Peyer's patch (tissue), 4 donors: ENCODE data around the gene RBM33. TPM values are rescaled to one million over a fixed set of nuclear protein-coding genes. Genes with fewer than 3 reads are reported as not detected.

Experiments
- DNase-seq, 3 donors: peaks; one replicate each; pipeline ENCODE4 v3.0.0-alpha.2; 2017 to 2019
- H3K27ac ChIP-seq, 4 donors: fragments of 200-600 bp; sonication (generic); one replicate each; pipeline ENCODE4 v1.5.1; 2016 to 2019
- H3K27me3 ChIP-seq, 2 donors: fragments of 200-600 bp; sonication (generic); one replicate each; pipeline ENCODE4 v1.5.1; 2019
- H3K36me3 ChIP-seq, 3 donors: fragments of 200-600 bp; sonication (generic); one replicate each; pipeline ENCODE4 v1.5.1; 2016 to 2019
- H3K4me1 ChIP-seq, 4 donors: fragments of 200-600 bp; sonication (generic); one replicate each; pipeline ENCODE4 v1.5.1; 2016 to 2019
- H3K4me3 ChIP-seq, 4 donors: fragments of 200-600 bp; sonication (generic); 1 replicate in 3 of 4; 2 replicates in 1 of 4; pipeline ENCODE4 v1.5.1; 2016 to 2019; ENCODE audit warnings: mild to moderate bottlenecking in 1 of 4
- H3K9me3 ChIP-seq, 4 donors: fragments of 200-600 bp; sonication (generic); one replicate each; pipeline ENCODE4 v1.5.1; 2016 to 2019; ENCODE audit warnings: mild to moderate bottlenecking in 1 of 4
- POLR2A ChIP-seq, 2 donors: fragments of 450-650 bp; IDR thresholded peaks; one replicate each; pipeline ENCODE4 v1.5.1; 2017; ENCODE audit warnings: antibody characterized with exemption in 2 of 2, mild to moderate bottlenecking in 2 of 2, moderate library complexity in 2 of 2
- total RNA-seq, 4 donors: library from RNA; depleted of rRNA; stranded (reverse); fragments of >200 nt; gene quantifications; one replicate each; pipeline ENCODE4 v1.1.0, GENCODE V29; 2016
- TF ChIP-seq, protein P1 (sequence below), 6 experiments: fragments of 450-650 bp in 4 of 6; fragments of 200-600 bp in 2 of 6; sonication (generic) in 1 of 6; IDR thresholded peaks; one replicate each; pipeline ENCODE4 v1.5.1; 2017 to 2019; ENCODE audit warnings: antibody characterized with exemption in 6 of 6, mild to moderate bottlenecking in 3 of 6, moderate library complexity in 1 of 6

RBM33 gene
- total RNA-seq, 4 donors from 2014 or later, result 87.4 to 191 (median 123) TPM

DNA sequence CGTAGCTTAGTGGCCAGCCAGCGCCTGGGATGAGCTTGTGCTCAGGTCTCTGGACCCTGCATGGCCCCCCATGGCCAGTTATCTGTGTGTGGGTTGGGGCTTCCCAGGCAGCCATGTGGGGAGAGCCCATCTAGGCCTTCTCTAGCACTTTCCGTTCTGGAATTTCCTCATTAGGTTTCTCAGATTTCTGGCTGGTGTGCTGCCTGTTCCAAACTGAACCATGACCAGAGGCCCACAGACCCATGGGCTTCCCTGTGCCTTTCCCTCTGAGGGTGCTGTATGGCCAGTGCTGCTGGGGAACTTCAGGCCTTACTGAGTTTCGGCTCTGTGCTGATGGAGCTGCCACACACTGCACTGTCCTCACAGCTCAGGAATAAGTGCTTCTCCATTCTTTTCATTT, 117.6 kb downstream of the RBM33 start:
- TF ChIP-seq, protein P1, sequence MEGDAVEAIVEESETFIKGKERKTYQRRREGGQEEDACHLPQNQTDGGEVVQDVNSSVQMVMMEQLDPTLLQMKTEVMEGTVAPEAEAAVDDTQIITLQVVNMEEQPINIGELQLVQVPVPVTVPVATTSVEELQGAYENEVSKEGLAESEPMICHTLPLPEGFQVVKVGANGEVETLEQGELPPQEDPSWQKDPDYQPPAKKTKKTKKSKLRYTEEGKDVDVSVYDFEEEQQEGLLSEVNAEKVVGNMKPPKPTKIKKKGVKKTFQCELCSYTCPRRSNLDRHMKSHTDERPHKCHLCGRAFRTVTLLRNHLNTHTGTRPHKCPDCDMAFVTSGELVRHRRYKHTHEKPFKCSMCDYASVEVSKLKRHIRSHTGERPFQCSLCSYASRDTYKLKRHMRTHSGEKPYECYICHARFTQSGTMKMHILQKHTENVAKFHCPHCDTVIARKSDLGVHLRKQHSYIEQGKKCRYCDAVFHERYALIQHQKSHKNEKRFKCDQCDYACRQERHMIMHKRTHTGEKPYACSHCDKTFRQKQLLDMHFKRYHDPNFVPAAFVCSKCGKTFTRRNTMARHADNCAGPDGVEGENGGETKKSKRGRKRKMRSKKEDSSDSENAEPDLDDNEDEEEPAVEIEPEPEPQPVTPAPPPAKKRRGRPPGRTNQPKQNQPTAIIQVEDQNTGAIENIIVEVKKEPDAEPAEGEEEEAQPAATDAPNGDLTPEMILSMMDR (IDR thresholded peaks at IDR 0.05), result no peak
- TF ChIP-seq POLR2A (IDR thresholded peaks at IDR 0.05), result no peak
- Histone ChIP-seq H3K4me3 (no peak overlapping the region), H3K9me3 (no peaks in the 10 kb centered on the region), H3K27ac (no peak overlapping the region), H3K36me3 (peaks cover 0 to 39% (median 0%) of the 10 kb centered on the region in 3 donors), H3K4me1 (peaks cover 3 to 14% (median 3%) of the 10 kb centered on the region in 4 donors), H3K27me3 (no peaks in the 10 kb centered on the region)
- no peak for DNase-seq

DNA sequence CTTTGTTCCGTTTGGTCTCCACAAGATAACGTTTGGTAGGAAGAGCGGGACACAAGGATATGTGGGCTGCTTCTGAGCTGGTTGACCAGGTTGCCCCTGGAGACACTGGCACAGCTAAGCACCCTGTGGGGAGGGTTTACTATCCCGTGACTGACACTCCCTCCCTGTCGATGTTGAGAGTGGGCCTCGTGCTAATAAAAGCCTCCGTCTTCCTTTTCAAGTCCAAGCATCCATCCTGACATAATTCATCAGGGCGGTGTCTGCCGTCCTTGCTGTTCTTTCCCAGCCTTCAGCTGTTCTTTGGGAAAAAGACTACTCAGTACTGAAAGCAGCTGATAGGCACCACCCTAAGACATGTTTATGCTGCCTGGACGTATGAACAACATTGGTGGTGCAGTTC, 118.2 kb downstream of the RBM33 start:
- peaks cover 0 to 45% (median 0%) of the 10 kb centered on the region in 3 donors for H3K36me3 ChIP-seq
- TF ChIP-seq POLR2A (IDR thresholded peaks at IDR 0.05), result no peak
- TF ChIP-seq, protein P1 (IDR thresholded peaks at IDR 0.05), result no peak

DNA sequence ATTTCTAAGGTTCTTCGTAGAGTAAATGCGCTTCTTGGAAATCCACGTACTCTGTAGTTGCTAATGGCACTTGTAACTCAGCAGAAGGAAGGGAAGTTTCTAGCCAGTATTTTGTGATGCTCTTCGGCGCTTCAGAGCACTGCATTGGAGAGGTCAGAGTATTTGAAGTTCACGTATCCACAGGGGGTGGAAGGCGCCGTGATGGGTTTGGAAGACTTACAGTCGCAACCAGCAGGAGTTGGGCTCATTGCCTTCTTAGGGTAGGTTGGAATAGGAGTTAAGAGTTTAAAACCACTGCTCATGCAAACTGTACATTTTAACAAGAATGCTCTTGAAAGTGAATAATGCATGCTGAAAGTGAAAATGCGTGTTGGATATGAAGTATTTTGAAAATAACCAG, 118.7 kb downstream of the RBM33 start:
- DNase-seq, result no peak
- TF ChIP-seq, protein P1 (IDR thresholded peaks at IDR 0.05), result no peak
- TF ChIP-seq POLR2A (IDR thresholded peaks at IDR 0.05), result no peak
- peaks cover 0 to 50% (median 0%) of the 10 kb centered on the region in 3 donors for H3K36me3 ChIP-seq
- peak overlapping the region in 2 of 4 donors; percentile 67 to 71 for H3K27ac ChIP-seq
- no peak overlapping the region for H3K4me3 ChIP-seq
- H3K27me3 ChIP-seq, result no peaks in the 10 kb centered on the region
- peaks cover 0 to 14% (median 3%) of the 10 kb centered on the region in 4 donors for H3K4me1 ChIP-seq
- H3K9me3 ChIP-seq, result no peaks in the 10 kb centered on the region

More for the DNA sequence above, 118.2 kb downstream of the RBM33 start:
- H3K27ac ChIP-seq, result no peak overlapping the region
- no peaks in the 10 kb centered on the region for H3K27me3 ChIP-seq
- DNase-seq, result no peak
- H3K9me3 ChIP-seq, result no peaks in the 10 kb centered on the region
- no peak overlapping the region for H3K4me3 ChIP-seq
- peaks cover 0 to 14% (median 3%) of the 10 kb centered on the region in 4 donors for H3K4me1 ChIP-seq

DNA sequence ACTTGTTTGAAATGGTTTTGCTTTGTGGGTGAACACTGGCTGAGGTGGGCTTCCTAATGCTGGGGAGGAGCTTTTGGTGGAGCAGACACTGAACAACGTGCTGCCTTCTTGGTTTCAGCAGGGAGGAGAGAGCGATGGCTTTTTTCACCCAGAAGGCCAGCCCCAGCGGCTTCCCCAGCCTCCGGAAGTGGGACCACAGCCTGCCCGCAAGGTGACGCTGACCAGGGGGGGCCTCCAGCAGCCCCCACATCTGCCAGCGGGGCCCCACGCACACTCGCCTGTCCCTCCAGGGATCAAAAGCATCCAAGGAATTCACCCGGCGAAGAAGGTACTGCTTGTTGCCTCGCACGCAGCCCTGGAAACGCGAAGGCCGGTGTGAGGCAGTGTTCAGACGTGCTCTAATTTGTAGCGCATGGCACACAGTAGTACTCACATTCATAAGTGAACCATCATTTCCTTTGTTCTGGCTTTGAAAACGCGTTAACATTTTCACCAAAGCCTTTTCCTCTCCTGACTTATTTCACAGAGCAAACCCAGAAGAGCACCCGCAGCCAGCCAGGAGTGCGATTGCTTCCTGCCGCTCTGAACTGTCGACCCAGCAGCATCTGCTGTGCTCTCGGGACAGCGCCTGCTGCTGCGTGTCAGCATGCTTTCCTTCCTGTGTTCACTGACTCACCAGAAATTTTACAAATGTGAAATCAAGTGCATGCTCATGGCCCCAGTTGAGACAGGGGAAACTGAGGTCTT, 119.4 kb downstream of the RBM33 start:
- peaks cover 0 to 14% (median 3%) of the 10 kb centered on the region in 4 donors for H3K4me1 ChIP-seq
- TF ChIP-seq, protein P1 (IDR thresholded peaks at IDR 0.05), result no peak
- TF ChIP-seq POLR2A (IDR thresholded peaks at IDR 0.05), result no peak
- DNase-seq, result peak in 2 of 3 donors; percentile 41 to 67
- no peak overlapping the region for H3K4me3 ChIP-seq
- H3K27ac ChIP-seq, result peak overlapping the region; percentile 9 to 71 (median 56)
- H3K27me3 ChIP-seq, result no peaks in the 10 kb centered on the region
- H3K36me3 ChIP-seq, result peaks cover 0 to 51% (median 0%) of the 10 kb centered on the region in 3 donors
- no peaks in the 10 kb centered on the region for H3K9me3 ChIP-seq

DNA sequence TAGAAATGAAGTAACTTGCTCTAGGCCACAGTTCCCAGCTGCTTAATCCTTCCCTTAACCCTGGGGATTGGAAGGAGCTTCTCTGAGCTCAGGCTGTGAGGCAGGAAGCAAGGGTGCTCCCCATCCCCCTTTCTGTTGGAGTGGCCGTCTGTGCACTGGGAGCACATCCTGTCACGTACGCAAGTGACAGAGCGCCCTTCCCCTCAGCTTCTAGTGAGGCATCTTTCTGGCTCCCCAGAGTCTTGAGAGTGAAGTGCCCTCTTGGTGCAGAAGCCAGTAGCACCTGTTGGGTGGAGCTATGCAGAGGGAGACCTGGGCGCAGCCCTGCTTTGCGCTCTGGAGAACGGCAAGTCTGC, 120.0 kb downstream of the RBM33 start:
- peak in 1 of 3 donors; percentile 33 for DNase-seq
- Histone ChIP-seq H3K36me3 (peaks cover 0 to 56% (median 0%) of the 10 kb centered on the region in 3 donors), H3K27me3 (no peaks in the 10 kb centered on the region), H3K27ac (peak overlapping the region in 3 of 4 donors; percentile 9 to 71 (median 67)), H3K4me1 (peaks cover 0 to 14% (median 3%) of the 10 kb centered on the region in 4 donors), H3K9me3 (no peaks in the 10 kb centered on the region), H3K4me3 (no peak overlapping the region)
- TF ChIP-seq, protein P1 (IDR thresholded peaks at IDR 0.05), result no peak
- no peak for TF ChIP-seq POLR2A (IDR thresholded peaks at IDR 0.05)
